ENCODE data around the gene FAM163B. TPM values are rescaled to one million over a fixed set of nuclear protein-coding genes. Genes with fewer than 3 reads are reported as not detected.

Gene FAM163B
- polyA plus RNA-seq, 1 donor (not counting 4 experiments of a cell fraction or from before 2014, with no cell fraction given) = not detected

DNA sequence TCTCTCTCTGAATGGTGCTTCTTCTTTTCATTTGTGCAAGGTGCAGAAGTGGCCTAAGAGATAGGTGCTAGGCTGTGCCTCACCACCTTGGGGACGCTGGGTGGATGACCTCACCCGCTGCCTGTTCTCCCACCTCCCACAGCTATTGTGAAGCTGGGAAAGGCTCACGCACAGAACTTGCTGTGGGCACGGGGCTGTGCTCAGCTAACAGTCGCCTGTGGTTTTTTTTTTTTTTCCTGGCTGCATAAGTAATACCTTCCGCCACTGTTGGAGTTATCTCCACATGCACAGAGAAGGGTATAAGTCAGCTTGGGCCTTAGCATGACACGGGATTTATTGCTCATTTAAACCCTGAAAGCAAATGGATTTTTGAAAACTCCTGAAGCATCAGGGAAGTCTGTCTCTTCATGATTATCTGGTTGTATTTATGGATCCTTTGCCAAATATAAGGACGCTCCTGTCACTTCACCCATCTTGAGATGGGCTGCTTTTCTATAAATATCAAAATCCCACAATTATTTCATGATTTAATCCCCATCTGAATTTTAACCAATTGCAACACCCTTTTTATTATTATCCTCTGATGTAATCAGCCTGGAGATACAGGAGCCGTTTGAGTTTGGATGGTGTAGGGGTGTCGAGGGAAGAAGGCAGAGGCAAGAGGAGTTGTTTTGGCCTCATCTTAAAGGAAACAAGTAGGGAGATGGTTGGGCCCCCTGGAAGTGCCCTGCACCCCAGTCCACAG lies 36.0 kb upstream of the FAM163B start:
- TF ChIP-seq, protein P1, sequence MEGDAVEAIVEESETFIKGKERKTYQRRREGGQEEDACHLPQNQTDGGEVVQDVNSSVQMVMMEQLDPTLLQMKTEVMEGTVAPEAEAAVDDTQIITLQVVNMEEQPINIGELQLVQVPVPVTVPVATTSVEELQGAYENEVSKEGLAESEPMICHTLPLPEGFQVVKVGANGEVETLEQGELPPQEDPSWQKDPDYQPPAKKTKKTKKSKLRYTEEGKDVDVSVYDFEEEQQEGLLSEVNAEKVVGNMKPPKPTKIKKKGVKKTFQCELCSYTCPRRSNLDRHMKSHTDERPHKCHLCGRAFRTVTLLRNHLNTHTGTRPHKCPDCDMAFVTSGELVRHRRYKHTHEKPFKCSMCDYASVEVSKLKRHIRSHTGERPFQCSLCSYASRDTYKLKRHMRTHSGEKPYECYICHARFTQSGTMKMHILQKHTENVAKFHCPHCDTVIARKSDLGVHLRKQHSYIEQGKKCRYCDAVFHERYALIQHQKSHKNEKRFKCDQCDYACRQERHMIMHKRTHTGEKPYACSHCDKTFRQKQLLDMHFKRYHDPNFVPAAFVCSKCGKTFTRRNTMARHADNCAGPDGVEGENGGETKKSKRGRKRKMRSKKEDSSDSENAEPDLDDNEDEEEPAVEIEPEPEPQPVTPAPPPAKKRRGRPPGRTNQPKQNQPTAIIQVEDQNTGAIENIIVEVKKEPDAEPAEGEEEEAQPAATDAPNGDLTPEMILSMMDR (optimal IDR thresholded peaks at IDR 0.05 in 1 of 3, IDR thresholded peaks at IDR 0.05 in 1 of 3, conservative IDR thresholded peaks at IDR 0.05 in 1 of 3; ENCODE audit: extremely low read depth in 1 of 3, insufficient read depth in 2 of 3, low read length in 3 of 3) = no peak
- no peak for TF ChIP-seq EZH2 (IDR thresholded peaks at IDR 0.05; ENCODE audit: low read length)
- no peak overlapping the region for H3K9ac ChIP-seq (ENCODE audit: control insufficient read depth, extremely low read depth, insufficient read depth, low read length)
- no peaks in the 10 kb centered on the region for H3K79me2 ChIP-seq (ENCODE audit: control insufficient read depth, insufficient read depth, low read length)
- H3K36me3 ChIP-seq (ENCODE audit: control insufficient read depth in 2 of 2, extremely low read depth in 1 of 2, insufficient read depth in 2 of 2, low read length in 2 of 2) = no peaks in the 10 kb centered on the region
- H3K4me1 ChIP-seq (ENCODE audit: control insufficient read depth, extremely low read depth, insufficient read depth, low read length) = no peaks in the 10 kb centered on the region
- H3K9me3 ChIP-seq (ENCODE audit: control insufficient read depth, low read depth, low read length) = no peaks in the 10 kb centered on the region
- H3K27me3 ChIP-seq (ENCODE audit: control insufficient read depth, extremely low read depth, insufficient read depth, low read length) = peaks cover 15% of the 10 kb centered on the region
- no peak overlapping the region for H3K4me2 ChIP-seq (ENCODE audit: control insufficient read depth, extremely low read depth, insufficient read depth, low read depth, low read length)
- H2AFZ ChIP-seq (ENCODE audit: control insufficient read depth, low read length) = no peak overlapping the region
- no peak overlapping the region for H3K4me3 ChIP-seq (ENCODE audit: control insufficient read depth in 2 of 3, extremely low read depth in 1 of 3, insufficient read depth in 2 of 3, low read depth in 1 of 3, low read length in 3 of 3)
- H4K20me1 ChIP-seq (ENCODE audit: control insufficient read depth, extremely low read depth, insufficient read depth, low read length) = no peaks in the 10 kb centered on the region
- DNase-seq (ENCODE audit: low read depth, low spot score) = no peak
- dilution Hi-C loops (cut with MboI; ENCODE audit: extremely low pct_ligation_motif_present, low sequenced_read_pairs) = no loop called here
- H3K9me1 ChIP-seq (ENCODE audit: control insufficient read depth, extremely low read depth, insufficient read depth, low read length) = no peaks in the 10 kb centered on the region
- no peak for FAIRE-seq
- H3K27ac ChIP-seq (ENCODE audit: control insufficient read depth, insufficient read depth, low read length) = no peak overlapping the region

DNA sequence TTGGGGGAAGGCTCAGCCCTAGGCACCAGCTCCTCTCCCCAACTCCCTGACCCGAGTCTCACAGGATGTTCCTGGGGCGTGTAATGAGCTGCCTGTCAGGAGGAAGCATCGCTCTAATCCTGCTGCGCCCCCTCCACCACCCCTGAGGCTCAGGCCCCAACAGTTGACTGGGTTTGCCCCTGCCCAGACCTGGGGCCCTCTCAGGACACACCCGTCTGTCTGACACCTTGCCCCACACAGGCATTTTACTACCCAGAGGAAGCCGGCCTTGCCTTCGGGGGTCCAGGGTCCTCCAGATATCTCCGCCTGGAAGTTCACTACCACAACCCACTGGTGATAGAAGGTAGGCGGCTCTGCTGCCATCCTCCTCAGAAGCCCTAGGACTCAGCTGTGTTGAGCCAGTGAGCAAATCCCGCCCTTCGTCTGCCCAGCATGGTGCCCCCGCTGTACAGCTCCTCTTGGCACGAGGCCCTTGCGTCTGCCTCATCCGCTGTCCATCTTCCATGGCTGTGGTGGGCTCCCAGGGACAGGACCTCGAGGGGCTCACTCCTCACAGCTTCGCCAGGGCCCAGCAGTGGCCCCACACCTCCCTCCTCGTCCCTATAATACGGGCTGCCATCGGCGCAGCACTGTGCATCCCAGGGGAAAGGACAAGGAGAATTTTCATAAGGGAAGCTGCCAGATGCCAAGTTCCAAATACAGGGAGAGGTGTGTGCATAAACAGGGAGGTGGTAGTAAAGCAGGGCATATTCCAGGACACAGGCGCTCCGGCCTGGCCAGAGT lies 35.0 kb upstream of the FAM163B start:
- no peaks in the 10 kb centered on the region for H4K20me1 ChIP-seq (ENCODE audit: control insufficient read depth, extremely low read depth, insufficient read depth, low read length)
- no peak overlapping the region for H2AFZ ChIP-seq (ENCODE audit: control insufficient read depth, low read length)

More for the DNA sequence above, 35.0 kb upstream of the FAM163B start:
- DNase-seq (ENCODE audit: low read depth, low spot score) = no peak
- no peak overlapping the region for H3K27ac ChIP-seq (ENCODE audit: control insufficient read depth, insufficient read depth, low read length)
- H3K4me1 ChIP-seq (ENCODE audit: control insufficient read depth, extremely low read depth, insufficient read depth, low read length) = no peaks in the 10 kb centered on the region
- no peaks in the 10 kb centered on the region for H3K9me1 ChIP-seq (ENCODE audit: control insufficient read depth, extremely low read depth, insufficient read depth, low read length)
- H3K9ac ChIP-seq (ENCODE audit: control insufficient read depth, extremely low read depth, insufficient read depth, low read length) = no peak overlapping the region
- H3K36me3 ChIP-seq (ENCODE audit: control insufficient read depth in 2 of 2, extremely low read depth in 1 of 2, insufficient read depth in 2 of 2, low read length in 2 of 2) = no peaks in the 10 kb centered on the region
- dilution Hi-C loops (cut with MboI; ENCODE audit: extremely low pct_ligation_motif_present, low sequenced_read_pairs) = no loop called here
- no peak overlapping the region for H3K4me3 ChIP-seq (ENCODE audit: control insufficient read depth in 2 of 3, extremely low read depth in 1 of 3, insufficient read depth in 2 of 3, low read depth in 1 of 3, low read length in 3 of 3)
- TF ChIP-seq, protein P1 (optimal IDR thresholded peaks at IDR 0.05 in 1 of 3, IDR thresholded peaks at IDR 0.05 in 1 of 3, conservative IDR thresholded peaks at IDR 0.05 in 1 of 3; ENCODE audit: extremely low read depth in 1 of 3, insufficient read depth in 2 of 3, low read length in 3 of 3) = no peak
- no peak for TF ChIP-seq EZH2 (IDR thresholded peaks at IDR 0.05; ENCODE audit: low read length)
- peaks cover 15% of the 10 kb centered on the region for H3K27me3 ChIP-seq (ENCODE audit: control insufficient read depth, extremely low read depth, insufficient read depth, low read length)
- no peak for FAIRE-seq
- no peaks in the 10 kb centered on the region for H3K9me3 ChIP-seq (ENCODE audit: control insufficient read depth, low read depth, low read length)
- H3K79me2 ChIP-seq (ENCODE audit: control insufficient read depth, insufficient read depth, low read length) = no peaks in the 10 kb centered on the region
- no peak overlapping the region for H3K4me2 ChIP-seq (ENCODE audit: control insufficient read depth, extremely low read depth, insufficient read depth, low read depth, low read length)

Data from keratinocyte (primary cell).